NK-92 (cell line): ENCODE measurements around the gene PRIM1.
"Not testable (repeated sequence)": the region's sequence is repeated elsewhere in the genome, so short reads cannot be mapped to it uniquely, and the experiment has no call there.

ENCODE experiments used
- DNase-seq: peaks from one replicate; lab custom pipeline; 2025; ENCODE audit not compliant: unreplicated experiment; lab: John Stamatoyannopoulos, UW

Gene PRIM1

DNA sequence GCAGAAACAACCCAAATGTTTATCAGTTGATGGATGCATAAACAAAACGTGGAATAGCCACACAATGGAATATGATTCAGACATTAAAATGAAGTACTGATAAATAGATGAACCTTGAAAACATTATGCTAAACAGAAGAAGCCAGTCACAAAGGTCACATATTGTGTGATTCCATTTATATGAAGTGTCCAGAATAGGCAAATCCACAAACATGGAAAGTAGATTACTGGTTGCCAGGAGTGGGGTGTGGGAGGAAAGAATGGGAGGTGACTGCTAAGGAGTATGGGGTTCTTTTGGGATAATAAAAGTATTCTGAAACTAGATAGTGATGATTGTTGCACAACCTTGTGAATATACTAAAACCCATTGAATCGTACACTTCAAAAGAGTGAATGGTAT is 9.7 kb upstream of the PRIM1 start:
- no peak for DNase-seq

DNA sequence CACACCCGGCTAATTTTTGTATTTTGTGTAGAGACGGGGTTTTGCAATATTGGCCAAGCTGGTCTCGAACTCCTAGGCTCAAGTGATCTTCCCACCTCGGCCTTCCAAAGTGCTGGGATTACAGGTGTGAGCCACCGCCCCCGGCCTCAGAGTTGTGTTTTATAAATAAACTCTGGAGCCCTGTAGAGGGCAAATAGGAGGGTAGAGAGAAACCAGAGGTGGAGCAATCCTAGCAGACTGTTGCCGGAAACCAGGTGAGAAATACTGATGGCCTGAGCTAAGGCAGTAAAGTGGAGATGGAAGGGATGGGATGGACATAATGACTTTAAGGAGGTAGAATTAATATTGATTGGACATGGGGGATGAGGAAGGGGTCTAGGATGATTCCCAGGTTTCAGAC is 8.3 kb upstream of the PRIM1 start:
- no peak for DNase-seq

DNA sequence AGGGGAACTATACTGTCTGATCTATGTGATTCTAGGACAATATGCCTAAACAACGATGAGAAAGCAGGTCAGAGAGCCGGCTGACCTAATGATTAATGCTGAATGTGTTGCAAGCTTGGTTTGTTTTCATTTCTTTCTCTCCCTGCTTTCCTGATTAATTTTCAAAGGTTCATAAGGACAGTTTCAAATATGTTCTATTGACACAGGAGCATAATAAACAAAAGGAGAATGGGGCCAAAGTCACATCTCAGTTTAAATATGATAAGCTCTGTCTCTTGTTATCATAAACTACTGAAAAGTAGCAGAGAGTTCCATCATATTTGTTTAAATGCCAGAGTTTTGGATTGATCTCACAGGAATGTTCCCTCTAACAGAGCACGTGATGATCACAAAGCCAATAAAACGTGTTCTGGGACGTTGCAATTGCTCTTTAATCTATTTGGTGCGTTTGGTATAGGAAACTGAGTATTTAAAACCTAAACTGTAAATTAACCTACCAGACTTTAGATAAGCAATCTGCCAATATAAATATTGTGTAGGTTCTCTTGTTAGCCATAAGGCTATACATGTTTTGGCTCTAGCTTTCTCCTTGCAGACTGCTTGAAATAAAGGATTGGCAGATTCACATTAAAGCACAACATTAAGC is 7.3 kb upstream of the PRIM1 start:
- DNase-seq, result no peak

DNA sequence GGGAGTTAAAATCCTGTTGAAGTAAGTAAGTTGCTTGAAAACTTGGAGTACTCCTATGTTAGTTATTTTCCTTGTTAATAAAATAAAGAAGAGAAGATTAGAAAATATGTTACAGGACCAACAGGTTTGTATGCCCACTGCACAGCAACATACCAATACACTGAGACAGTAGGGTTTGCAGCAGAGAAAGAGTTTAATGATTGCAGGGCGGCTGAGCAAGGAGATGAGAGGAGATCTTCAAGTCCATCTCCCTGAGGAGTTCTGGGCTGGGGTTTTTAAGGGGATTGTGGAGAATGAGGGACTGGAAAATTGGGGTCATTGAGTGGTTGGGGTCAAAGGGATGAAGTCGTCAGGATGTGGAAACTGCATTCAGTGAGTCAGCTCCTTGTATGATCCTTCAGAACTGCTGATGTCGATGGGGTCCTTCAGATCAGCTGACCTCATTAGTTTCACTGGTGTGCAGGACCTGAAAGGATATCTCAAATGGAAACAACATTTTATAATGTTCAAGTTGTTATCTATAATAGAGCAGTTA is 6.7 kb upstream of the PRIM1 start:
- DNase-seq, result no peak

DNA sequence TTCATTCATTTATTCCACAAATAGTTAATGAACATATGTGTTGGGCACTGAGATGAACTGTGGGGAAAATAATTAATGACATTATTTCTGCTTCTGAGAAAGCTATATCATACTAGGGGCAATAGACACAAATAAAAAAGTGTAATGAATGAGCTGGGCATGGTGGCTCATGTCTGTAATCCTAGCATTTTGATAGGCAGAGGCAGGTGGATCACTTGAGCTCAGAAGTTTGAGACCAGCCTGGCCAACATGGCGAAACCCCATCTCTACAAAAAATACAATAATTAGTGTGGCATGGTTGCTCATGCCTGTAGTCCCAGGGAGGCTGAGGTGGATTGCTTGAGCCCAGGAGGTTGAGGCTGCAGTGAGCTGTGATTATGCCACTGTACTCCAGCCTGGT is 5.8 kb upstream of the PRIM1 start:
- DNase-seq, result not testable (repeated sequence)

DNA sequence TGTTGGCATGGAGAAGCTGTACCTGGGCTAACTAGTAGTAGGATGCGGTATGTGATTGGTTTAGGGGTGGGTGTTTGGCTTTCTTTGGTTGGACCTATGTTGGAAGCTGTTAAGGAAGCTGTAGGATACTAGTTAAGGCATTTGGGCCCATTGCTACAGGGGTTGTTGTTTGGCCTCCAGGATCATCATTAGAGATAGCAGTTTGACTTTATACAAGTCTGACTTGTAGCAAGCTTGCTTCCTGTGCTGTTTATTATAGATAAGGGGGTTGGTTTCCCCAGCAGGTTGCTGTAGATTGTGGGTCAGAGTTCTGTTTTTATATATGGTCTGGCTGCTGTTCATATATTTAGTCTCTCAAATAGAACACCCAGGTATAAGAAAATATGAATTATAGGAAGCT is 1.4 kb upstream of the PRIM1 start:
- no peak for DNase-seq

DNA sequence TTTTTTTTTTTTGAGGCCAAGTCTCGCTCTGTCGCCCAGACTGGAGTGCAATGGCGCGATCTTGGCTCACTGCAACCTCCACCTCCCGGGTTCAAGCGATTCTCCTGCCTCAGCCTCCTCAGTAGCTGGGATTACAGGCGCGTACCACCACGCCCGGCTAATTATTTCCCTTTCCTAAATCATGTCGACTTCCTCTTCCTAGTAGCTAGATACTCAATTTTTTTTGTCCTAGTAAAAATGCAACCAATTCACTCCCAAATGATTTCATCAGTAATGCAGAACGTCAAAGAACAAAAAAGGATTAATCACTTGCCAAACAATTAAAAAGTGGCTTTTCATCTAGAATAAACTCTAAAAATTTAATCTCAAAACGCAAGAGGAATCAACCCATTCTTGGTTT is 1.5 kb downstream of the PRIM1 start:
- DNase-seq, result not testable (repeated sequence)

DNA sequence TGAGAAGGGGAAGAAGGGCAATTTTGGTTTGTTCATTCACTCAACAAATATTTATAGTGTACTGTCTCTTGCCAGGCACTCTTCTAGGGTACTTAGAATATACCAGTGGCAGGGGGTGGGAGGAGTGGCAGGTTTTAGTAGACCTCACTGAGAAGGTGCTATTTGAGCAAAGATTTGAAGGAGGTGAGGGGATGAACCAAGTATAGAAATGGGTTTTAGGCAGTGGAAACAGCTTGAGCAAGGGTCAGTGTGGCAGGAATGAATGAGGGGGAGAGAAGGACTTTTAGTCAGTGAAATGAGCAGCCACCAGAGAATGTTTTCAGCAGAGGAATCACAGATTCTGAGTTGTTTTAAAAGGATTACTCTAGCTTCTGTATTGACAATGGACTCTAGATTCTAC is 2.3 kb downstream of the PRIM1 start:
- DNase-seq, result no peak

DNA sequence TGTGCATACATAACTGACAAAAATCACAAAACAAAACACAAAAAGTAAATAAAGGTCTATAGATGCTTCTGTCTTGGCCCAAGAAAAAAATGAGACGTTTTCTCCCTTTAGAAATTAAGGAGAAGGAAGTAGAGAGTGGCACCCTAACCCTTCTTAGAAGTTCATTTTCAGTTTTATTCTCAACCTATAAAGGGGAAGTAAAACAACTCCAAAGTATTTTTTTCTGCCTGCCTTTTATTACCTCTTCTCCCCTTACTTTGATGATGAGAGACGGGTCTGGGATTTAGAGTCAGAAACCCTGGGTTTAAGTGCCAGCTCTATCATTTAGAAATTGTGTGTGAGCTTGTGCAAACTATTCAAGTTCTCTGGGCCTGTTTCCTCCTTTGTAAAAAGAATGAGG is 2.8 kb downstream of the PRIM1 start:
- DNase-seq, result no peak

DNA sequence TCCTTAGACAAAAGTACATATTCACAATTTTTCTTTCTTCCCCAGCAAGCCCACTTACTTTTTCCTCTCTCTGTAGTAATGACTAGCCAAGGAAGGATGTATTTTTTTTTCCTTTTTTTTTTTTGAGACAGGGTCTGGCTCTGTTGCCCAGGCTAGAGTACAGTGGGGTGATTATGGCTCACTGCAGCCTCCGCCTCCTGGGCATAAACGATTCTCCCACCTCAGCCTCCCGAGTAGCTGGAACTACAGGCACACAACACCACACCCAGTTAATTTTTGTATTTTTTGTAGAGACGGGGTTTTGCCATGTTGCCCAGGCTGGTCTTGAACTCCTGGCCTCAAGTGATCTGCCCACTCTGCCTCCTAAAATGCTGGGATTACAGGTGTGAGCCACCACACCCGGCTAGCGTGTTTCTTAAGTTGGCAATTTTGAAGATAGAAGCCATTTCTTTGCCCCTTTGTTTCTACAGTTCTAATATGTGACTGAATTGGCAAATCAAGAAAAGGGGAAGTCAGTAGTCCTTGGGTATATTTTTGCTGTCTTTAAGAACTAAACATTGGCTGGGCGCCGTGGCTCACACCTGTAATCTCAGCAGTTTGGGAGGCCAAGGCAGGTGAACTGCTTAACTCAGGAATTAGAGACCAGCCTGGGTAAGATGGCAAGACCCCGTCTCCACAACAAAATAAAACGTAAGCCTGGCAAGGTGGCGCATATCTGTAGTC is 23.8 kb downstream of the PRIM1 start:
- no peak for DNase-seq

DNA sequence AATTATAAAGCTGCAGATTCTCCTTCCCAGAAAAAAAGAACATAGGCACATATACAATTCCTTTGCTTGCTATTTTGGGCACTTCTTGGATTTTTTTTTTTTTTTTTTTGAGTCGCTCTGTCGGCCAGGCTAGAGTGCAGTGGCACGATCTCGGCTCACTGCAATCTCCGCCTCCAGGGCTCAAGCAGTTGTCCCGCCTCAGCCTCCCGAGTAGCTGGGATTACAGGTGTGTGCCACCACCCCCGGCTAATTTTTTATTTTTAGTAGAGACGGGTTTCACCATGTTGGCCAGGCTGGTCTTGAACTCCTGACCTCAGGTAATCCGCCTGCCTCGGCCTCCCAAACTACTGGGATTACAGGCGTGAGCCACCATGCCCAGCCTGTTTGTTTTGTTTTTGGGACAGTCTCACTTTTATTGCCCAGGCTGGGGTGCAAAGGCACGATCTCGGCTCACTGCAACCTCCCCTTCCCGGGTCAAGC is 25.9 kb downstream of the PRIM1 start:
- not testable (repeated sequence) for DNase-seq

DNA sequence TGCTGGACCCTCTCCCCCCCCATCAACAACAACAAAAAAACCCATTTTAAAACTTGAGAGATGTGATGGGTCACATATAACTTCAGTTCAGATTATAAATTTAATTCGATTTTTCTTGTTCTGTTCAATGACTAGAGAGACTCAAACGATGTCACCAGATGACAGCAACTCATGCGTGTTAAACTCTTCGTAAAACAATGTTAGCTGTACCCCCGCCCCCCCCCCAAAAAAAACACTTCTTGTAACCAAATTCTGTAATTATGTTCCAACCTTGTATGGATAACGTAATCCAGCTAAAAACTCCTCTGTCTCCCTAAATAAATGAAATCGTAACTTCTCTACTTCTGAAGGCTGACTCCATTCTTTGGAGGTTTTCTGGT is 26.4 kb downstream of the PRIM1 start:
- DNase-seq, result no peak

DNA sequence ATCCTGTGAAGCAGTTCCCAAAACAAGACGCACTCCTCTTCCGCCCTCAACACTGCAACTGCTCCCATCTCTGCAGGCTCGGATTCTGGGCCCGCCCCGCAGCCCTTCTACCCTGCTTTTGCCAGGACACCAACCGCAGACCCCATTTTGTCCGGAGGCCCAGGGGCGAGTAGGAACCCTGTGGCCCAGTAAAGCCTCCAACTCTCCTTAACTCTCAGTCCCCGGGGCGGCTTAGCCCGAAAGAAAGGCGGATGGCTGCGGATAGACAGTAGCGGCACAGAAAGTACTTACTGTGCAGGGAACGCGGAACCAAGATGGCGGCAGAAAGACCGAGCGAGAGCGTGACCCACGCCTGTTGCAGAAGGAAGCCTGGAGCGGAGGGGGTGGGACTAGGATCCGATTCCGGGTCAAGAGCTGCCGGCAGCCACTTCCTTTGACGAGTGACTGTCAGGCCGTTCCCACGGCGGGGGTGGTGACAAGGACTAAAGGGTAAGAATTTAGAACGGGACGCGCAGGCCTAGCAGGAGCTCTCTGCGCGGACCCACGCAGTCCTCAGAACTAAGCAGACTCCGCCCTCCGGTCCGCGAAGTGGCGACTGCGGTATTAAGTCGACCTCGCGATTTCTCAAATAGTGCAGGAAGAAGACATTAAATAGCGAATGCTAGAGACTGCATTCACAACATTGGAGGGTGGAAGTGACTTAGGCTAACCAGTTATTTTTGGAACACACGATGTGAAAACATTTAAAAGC is 27.0 kb downstream of the PRIM1 start, which contains the start of gene NACA:
TSS of gene NACA (minus strand) at position 328 of the 751 bp plus-strand sequence. CDS start 778 bp downstream, outside the sequence.
- peak; percentile 85 for DNase-seq

DNA sequence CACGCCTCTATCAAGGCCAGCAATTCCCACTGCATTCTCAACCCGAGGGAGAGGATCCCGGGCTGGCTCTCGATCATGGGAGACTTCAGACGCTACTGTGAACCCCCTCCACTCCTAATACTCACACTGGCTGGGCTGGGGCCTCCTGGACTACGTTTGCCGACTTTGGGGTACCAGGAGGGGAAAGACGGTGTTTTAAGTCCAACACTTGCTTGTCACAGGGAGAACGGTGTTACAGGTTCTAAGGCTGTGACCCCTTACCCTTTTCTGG is 27.5 kb downstream of the PRIM1 start:
- no peak for DNase-seq

DNA sequence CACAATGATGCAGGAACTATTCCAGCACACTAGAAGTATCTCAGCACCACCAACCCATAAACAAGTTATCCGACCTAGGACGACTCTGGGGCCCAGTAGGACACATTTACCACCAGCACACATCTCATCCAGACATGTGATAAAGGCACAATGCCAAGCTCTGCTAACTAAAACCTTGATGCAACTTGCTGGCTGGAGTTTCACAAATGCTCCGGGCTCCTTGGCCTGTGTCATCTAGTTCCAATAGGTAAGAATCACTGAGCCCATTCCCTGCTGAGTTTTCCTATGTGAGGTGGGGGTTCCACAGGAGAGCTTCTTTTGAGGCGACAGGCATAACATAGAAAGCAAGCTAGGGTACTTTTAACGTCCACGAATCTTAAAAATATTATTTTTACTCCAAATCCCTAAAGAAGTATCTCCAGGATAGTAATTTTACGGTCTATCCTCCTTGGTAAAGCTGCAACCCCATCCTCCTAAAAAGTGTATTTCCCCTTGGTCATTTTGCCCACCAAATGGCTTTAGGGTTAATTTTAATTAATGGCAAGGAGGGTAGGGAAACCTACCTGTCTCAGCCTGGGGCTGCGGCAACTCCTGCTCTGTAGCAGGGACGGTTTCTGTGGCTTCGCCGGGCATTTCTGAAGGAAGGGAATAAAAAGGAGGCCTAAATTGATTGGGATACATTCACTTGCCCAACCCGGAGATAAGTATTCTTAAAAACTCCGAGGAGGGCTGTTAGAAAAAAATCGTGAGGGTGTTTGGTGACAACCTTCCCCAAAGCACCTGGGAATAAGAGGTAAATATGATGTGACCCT is 28.0 kb downstream of the PRIM1 start:
- no peak for DNase-seq

DNA sequence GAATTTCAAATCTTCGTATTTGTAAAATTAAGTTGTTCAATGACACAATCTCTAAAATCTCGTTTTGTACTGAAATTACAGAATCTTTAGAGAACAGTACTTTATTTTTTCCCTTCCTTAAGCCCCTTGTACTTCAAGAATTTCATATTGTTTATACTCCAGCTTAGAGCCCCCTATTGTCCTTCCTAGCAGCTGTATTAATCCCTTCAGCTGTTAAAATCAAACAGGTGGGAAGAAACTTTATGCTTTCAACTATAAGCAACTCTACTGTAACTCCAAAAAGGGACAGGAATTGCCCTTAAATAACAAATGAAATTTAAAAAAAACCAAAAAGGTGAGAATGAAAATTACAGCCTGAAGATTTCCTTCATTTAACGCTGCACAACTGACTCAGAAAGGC is 28.8 kb downstream of the PRIM1 start:
- DNase-seq, result no peak

DNA sequence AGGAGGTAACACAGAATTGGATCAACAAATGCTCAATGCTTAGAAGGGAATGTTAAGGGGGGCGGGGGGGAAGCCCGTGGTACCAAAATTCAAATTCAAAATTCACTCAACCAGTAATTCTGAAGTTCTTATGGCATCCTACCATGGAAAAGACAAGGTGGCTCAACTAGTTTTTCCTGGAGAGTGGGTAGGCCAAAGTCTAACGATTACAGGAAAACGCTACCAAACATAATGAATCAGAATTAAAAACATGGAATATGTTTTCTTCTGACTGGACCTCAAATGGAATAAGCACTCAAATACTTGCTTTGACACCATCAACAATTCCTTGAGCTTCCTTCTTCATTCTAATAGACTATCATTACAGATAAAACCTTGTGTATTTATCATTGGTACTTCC is 29.3 kb downstream of the PRIM1 start:
- no peak for DNase-seq

DNA sequence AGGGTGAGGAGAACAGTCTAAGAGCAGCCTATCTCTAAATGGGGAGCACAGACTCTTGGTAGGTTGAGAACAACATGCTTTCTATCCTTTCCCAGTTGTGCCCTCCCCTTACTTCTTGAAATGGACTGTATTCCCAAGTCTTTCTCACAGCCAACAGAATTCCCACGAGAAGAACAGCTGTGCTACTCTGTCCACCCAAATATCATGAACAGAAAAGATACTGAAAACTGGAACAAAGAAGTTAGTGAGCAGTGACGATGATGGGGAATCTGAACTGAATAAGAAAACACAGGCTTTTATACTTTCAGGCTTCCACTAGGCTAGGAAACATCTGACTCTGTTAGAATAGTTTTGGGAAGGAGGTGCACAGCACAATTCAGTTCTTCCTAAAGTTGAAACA is 30.4 kb downstream of the PRIM1 start:
- DNase-seq, result no peak

DNA sequence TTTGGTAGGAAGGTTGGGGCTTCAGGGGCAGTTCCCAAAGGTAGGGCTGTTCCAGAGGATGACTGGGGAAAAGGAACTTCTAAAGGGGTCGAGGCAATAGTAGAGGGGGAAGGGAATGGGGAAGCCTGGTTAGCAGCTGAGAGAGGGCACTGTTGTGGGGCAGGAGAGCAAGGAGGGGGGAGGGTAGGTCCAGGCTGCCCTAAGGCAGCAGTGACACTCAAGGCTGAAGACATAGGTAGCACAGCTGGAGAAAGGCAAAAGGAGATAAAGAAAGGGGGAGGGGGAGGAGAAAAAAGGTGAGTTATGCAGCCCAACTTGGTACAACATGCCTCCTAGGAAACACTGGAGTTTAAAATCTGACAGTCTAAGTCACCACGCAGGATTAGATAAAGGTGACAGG is 30.9 kb downstream of the PRIM1 start:
- no peak for DNase-seq

DNA sequence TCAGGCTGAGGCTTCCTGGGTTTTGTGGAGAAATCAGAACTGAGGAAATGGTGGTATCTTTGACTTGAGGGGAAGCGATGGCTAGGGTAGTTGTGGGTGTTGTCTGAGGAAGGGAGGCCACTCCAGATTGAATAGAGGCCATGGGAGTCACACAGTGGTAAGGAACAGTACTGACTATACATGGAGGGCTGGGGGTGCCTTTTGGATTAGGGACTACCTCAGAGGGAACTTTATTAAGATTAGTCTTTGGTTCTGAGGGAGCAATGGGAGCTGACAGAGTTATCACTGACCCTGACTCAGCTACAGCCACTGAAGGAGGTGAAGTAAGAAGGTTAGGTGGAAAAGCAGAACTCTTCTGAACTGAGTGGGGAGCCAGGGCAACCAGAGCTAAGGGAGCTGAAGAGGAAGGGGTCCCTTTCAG is 31.4 kb downstream of the PRIM1 start:
- no peak for DNase-seq

DNA sequence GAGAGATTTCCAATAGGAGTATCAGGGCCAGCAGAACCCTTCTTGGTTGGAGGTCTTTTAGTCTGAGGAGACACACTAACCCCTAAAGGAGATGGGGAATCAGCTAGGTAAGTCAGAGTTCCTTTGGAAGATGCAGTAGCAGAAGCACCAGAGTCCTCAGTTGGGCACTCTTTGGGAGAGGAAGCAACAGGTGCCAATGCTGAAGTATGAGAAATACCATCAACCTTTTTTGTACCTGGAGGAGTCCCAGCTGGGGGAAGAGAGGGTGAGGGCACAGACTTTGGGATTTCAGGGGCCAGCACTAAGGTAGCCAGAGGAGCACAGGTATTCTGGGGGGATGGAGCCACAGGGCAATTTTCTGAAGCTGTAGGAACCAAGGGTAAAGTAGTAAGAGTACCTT is 33.1 kb downstream of the PRIM1 start:
- no peak for DNase-seq
